Upper lobe of right lung (tissue), 1 donor: ENCODE measurements around the gene TFCP2. TPM values are rescaled to one million over a fixed set of nuclear protein-coding genes. Genes with fewer than 3 reads are reported as not detected.

Experiments used
- ATAC-seq: fragments of 200-7000 bp; cut with Tn5 transposase; one replicate; pipeline ENCODE4 v1.9.1; 2020; ENCODE audit warnings: mild to moderate bottlenecking, moderate library complexity
- DNase-seq: peaks from one replicate; pipeline ENCODE4 v3.0.0-alpha.2; 2020
- H3K27ac ChIP-seq: fragments of 200-600 bp; one replicate; pipeline ENCODE4 v1.8.0; 2022
- H3K27me3 ChIP-seq: fragments of 200-600 bp; one replicate; pipeline ENCODE4 v1.8.0; 2022; ENCODE audit warnings: mild to moderate bottlenecking
- H3K36me3 ChIP-seq: fragments of 200-600 bp; one replicate; pipeline ENCODE4 v1.8.0; 2022
- H3K4me1 ChIP-seq: fragments of 200-600 bp; one replicate; pipeline ENCODE4 v1.8.0; 2022
- H3K4me3 ChIP-seq: fragments of 200-600 bp; one replicate; pipeline ENCODE4 v1.8.0; 2022; ENCODE audit warnings: mild to moderate bottlenecking
- H3K9me3 ChIP-seq: fragments of 200-600 bp; one replicate; pipeline ENCODE4 v1.8.0; 2022
- CTCF ChIP-seq: fragments of 200-600 bp; IDR thresholded peaks from one replicate; pipeline ENCODE4 v1.8.0; 2022; ENCODE audit warnings: antibody characterized with exemption
- intact Hi-C: fragments of 100-400 bp; cut with DNase I; formaldehyde crosslinking; loops from one replicate; pipeline ENCODE4 v1.11.0; 2022
- total RNA-seq: library from RNA; stranded (reverse); fragmentation: NEBNext Ultra II Directional; extraction: Animal tissue kit (Norgen Biotek cat#: 25700); gene quantifications from one replicate; pipeline ENCODE4 v1.2.1, GENCODE V29; 2021
- donor health status: DM: no; HTN: yes; CAD: no; lungs with severe emphysema.

TFCP2 gene
- total RNA-seq, 1 donor from 2014 or later: 25.0 TPM

DNA sequence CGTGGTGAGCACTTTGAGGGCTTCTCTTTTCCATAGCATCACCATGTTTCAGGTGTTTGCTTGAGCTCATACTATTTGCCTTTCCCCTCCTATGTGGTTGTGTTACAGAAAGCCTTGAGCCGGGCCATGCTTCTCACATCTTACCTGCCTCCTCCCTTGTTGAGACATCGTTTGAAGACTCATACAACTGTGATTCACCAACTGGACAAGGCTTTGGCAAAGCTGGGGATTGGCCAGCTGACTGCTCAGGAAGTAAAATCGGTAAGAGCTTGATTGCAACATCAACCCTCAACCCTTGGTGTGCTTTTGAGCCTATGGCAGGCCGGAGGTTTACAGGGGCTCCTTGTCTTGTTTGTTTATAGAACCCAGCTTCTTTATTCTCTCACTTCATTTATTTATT lies 116.7 kb downstream of the TFCP2 start:
- Histone ChIP-seq H3K27me3 (no peaks in the 10 kb centered on the region), H3K4me1 (no peaks in the 10 kb centered on the region), H3K4me3 (no peak overlapping the region), H3K9me3 (no peaks in the 10 kb centered on the region), H3K36me3 (peaks cover 92% of the 10 kb centered on the region), H3K27ac (no peak overlapping the region)
- TF ChIP-seq CTCF: no peak
- intact Hi-C loops: no loop called here
- no peak for DNase-seq
- ATAC-seq: peak; percentile 85

- H3K27ac ChIP-seq: no peak overlapping the region
- DNase-seq: no peak
- no peaks in the 10 kb centered on the region for H3K9me3 ChIP-seq
- no peaks in the 10 kb centered on the region for H3K27me3 ChIP-seq
- no peak for ATAC-seq
- H3K4me3 ChIP-seq: no peak overlapping the region
- no peak for TF ChIP-seq CTCF
- intact Hi-C loops: no loop called here
- no peaks in the 10 kb centered on the region for H3K4me1 ChIP-seq
- H3K36me3 ChIP-seq: peaks cover 93% of the 10 kb centered on the region
Measured at GRCh38 chr12:51055060-51055459, 117.9 kb downstream of the TFCP2 start.

GRCh38 chr12:51051787-51052186 lies 121.1 kb downstream of the TFCP2 start:
- no peak for ATAC-seq
- Histone ChIP-seq H3K4me1 (peaks cover 11% of the 10 kb centered on the region), H3K27me3 (no peaks in the 10 kb centered on the region), H3K27ac (no peak overlapping the region), H3K36me3 (peaks cover 61% of the 10 kb centered on the region), H3K9me3 (no peaks in the 10 kb centered on the region), H3K4me3 (no peak overlapping the region)
- no peak for TF ChIP-seq CTCF
- no peak for DNase-seq
- intact Hi-C loops: no loop called here

- no peak for TF ChIP-seq CTCF
- H3K36me3 ChIP-seq: peaks cover 39% of the 10 kb centered on the region
- peak overlapping the region; percentile 85 for H3K4me3 ChIP-seq
- DNase-seq (no peak), ATAC-seq (no peak)
- intact Hi-C loops: no loop called here
- peaks cover 11% of the 10 kb centered on the region for H3K4me1 ChIP-seq
- peak overlapping the region; percentile 95 for H3K27ac ChIP-seq
- no peaks in the 10 kb centered on the region for H3K27me3 ChIP-seq
- H3K9me3 ChIP-seq: no peaks in the 10 kb centered on the region
Measured at GRCh38 chr12:51049525-51049924, 123.4 kb downstream of the TFCP2 start.

GRCh38 chr12:51048661-51049251 lies 124.2 kb downstream of the TFCP2 start:
- TF ChIP-seq CTCF: no peak
- Histone ChIP-seq H3K4me1 (peaks cover 11% of the 10 kb centered on the region), H3K9me3 (no peaks in the 10 kb centered on the region), H3K4me3 (peak overlapping the region; percentile 85), H3K27me3 (no peaks in the 10 kb centered on the region), H3K36me3 (peaks cover 31% of the 10 kb centered on the region), H3K27ac (peak overlapping the region; percentile 95)
- intact Hi-C loops: no loop called here
- no peak for ATAC-seq
- DNase-seq: no peak
